ENCODE results near the gene LPP.

The LPP gene

GRCh38 chr3:188534633-188535032, 380.7 kb downstream of the LPP start:
- Histone ChIP-seq H3K9me3 (ENCODE audit: low read depth, low read length) (no peaks in the 10 kb centered on the region), H3K36me3 (ENCODE audit: insufficient read depth, low read length) (no peaks in the 10 kb centered on the region), H3K27ac (no peak overlapping the region), H3K4me3 (no peak overlapping the region), H3K9ac (ENCODE audit: insufficient read length) (no peak overlapping the region)
- no peak for DNase-seq (ENCODE audit: low read depth, low spot score)
- TF ChIP-seq FOXP2 (optimal IDR thresholded peaks at IDR 0.05; ENCODE audit: control extremely low read depth, extremely low read length, insufficient read depth) (no peak), POLR2AphosphoS5 (IDR thresholded peaks at IDR 0.05; ENCODE audit: borderline replicate concordance, low read depth, low read length) (no peak), EZH2 (IDR thresholded peaks at IDR 0.05) (no peak)

GRCh38 chr3:188537606-188538005, 383.6 kb downstream of the LPP start:
- no peak overlapping the region for H3K27ac ChIP-seq
- TF ChIP-seq EZH2 (IDR thresholded peaks at IDR 0.05) (no peak), FOXP2 (optimal IDR thresholded peaks at IDR 0.05; ENCODE audit: control extremely low read depth, extremely low read length, insufficient read depth) (no peak), POLR2AphosphoS5 (IDR thresholded peaks at IDR 0.05; ENCODE audit: borderline replicate concordance, low read depth, low read length) (no peak)
- no peaks in the 10 kb centered on the region for H3K9me3 ChIP-seq (ENCODE audit: low read depth, low read length)
- H3K9ac ChIP-seq (ENCODE audit: insufficient read length) = no peak overlapping the region
- no peaks in the 10 kb centered on the region for H3K36me3 ChIP-seq (ENCODE audit: insufficient read depth, low read length)
- no peak overlapping the region for H3K4me3 ChIP-seq
- DNase-seq (ENCODE audit: low read depth, low spot score) = no peak

GRCh38 chr3:188539037-188539436, 385.1 kb downstream of the LPP start:
- no peak for DNase-seq (ENCODE audit: low read depth, low spot score)
- H3K27ac ChIP-seq = no peak overlapping the region
- H3K36me3 ChIP-seq (ENCODE audit: insufficient read depth, low read length) = no peaks in the 10 kb centered on the region
- H3K9ac ChIP-seq (ENCODE audit: insufficient read length) = no peak overlapping the region
- no peaks in the 10 kb centered on the region for H3K9me3 ChIP-seq (ENCODE audit: low read depth, low read length)
- H3K4me3 ChIP-seq = no peak overlapping the region
- TF ChIP-seq FOXP2 (optimal IDR thresholded peaks at IDR 0.05; ENCODE audit: control extremely low read depth, extremely low read length, insufficient read depth) (no peak), EZH2 (IDR thresholded peaks at IDR 0.05) (no peak), POLR2AphosphoS5 (IDR thresholded peaks at IDR 0.05; ENCODE audit: borderline replicate concordance, low read depth, low read length) (no peak)

GRCh38 chr3:188539631-188540194, 385.8 kb downstream of the LPP start:
- Histone ChIP-seq H3K9ac (ENCODE audit: insufficient read length) (no peak overlapping the region), H3K27ac (no peak overlapping the region), H3K4me3 (no peak overlapping the region), H3K9me3 (ENCODE audit: low read depth, low read length) (no peaks in the 10 kb centered on the region), H3K36me3 (ENCODE audit: insufficient read depth, low read length) (no peaks in the 10 kb centered on the region)
- TF ChIP-seq EZH2 (IDR thresholded peaks at IDR 0.05) (no peak), FOXP2 (optimal IDR thresholded peaks at IDR 0.05; ENCODE audit: control extremely low read depth, extremely low read length, insufficient read depth) (no peak), POLR2AphosphoS5 (IDR thresholded peaks at IDR 0.05; ENCODE audit: borderline replicate concordance, low read depth, low read length) (no peak)
- no peak for DNase-seq (ENCODE audit: low read depth, low spot score)

GRCh38 chr3:188542196-188542595, 388.2 kb downstream of the LPP start:
- TF ChIP-seq FOXP2 (optimal IDR thresholded peaks at IDR 0.05; ENCODE audit: control extremely low read depth, extremely low read length, insufficient read depth) (no peak), EZH2 (IDR thresholded peaks at IDR 0.05) (no peak), POLR2AphosphoS5 (IDR thresholded peaks at IDR 0.05; ENCODE audit: borderline replicate concordance, low read depth, low read length) (no peak)
- H3K27ac ChIP-seq = no peak overlapping the region

GRCh38 chr3:188544012-188544411, 390.1 kb downstream of the LPP start:
- Histone ChIP-seq H3K9me3 (ENCODE audit: low read depth, low read length) (no peaks in the 10 kb centered on the region), H3K36me3 (ENCODE audit: insufficient read depth, low read length) (no peaks in the 10 kb centered on the region), H3K27ac (no peak overlapping the region), H3K9ac (ENCODE audit: insufficient read length) (no peak overlapping the region), H3K4me3 (no peak overlapping the region)
- DNase-seq (ENCODE audit: low read depth, low spot score) = no peak
- no peak for TF ChIP-seq EZH2 (IDR thresholded peaks at IDR 0.05)
- TF ChIP-seq POLR2AphosphoS5 (IDR thresholded peaks at IDR 0.05; ENCODE audit: borderline replicate concordance, low read depth, low read length) = no peak
- TF ChIP-seq FOXP2 (optimal IDR thresholded peaks at IDR 0.05; ENCODE audit: control extremely low read depth, extremely low read length, insufficient read depth) = no peak

More at GRCh38 chr3:188542196-188542595, 388.2 kb downstream of the LPP start:
- Histone ChIP-seq H3K4me3 (no peak overlapping the region), H3K9me3 (ENCODE audit: low read depth, low read length) (no peaks in the 10 kb centered on the region), H3K9ac (ENCODE audit: insufficient read length) (no peak overlapping the region), H3K36me3 (ENCODE audit: insufficient read depth, low read length) (no peaks in the 10 kb centered on the region)
- no peak for DNase-seq (ENCODE audit: low read depth, low spot score)

GRCh38 chr3:188546835-188547670, 393.1 kb downstream of the LPP start:
- Histone ChIP-seq H3K36me3 (ENCODE audit: insufficient read depth, low read length) (no peaks in the 10 kb centered on the region), H3K4me3 (no peak overlapping the region)
- no peak for TF ChIP-seq POLR2AphosphoS5 (IDR thresholded peaks at IDR 0.05; ENCODE audit: borderline replicate concordance, low read depth, low read length)
- TF ChIP-seq FOXP2 (optimal IDR thresholded peaks at IDR 0.05; ENCODE audit: control extremely low read depth, extremely low read length, insufficient read depth) = no peak
- no peak for TF ChIP-seq EZH2 (IDR thresholded peaks at IDR 0.05)

GRCh38 chr3:188553569-188553968, 399.6 kb downstream of the LPP start:
- Histone ChIP-seq H3K9ac (ENCODE audit: insufficient read length) (no peak overlapping the region), H3K9me3 (ENCODE audit: low read depth, low read length) (no peaks in the 10 kb centered on the region), H3K27ac (no peak overlapping the region), H3K36me3 (ENCODE audit: insufficient read depth, low read length) (no peaks in the 10 kb centered on the region), H3K4me3 (no peak overlapping the region)
- no peak for DNase-seq (ENCODE audit: low read depth, low spot score)
- TF ChIP-seq EZH2 (IDR thresholded peaks at IDR 0.05) (no peak), POLR2AphosphoS5 (IDR thresholded peaks at IDR 0.05; ENCODE audit: borderline replicate concordance, low read depth, low read length) (no peak)

More at GRCh38 chr3:188546835-188547670, 393.1 kb downstream of the LPP start:
- Histone ChIP-seq H3K9me3 (ENCODE audit: low read depth, low read length) (no peaks in the 10 kb centered on the region), H3K9ac (ENCODE audit: insufficient read length) (no peak overlapping the region), H3K27ac (no peak overlapping the region)
- no peak for DNase-seq (ENCODE audit: low read depth, low spot score)

Data from SK-N-MC (cell line).